Osteocyte (in vitro differentiated cells): ENCODE data around the gene UBE3D. TPM values are rescaled to one million over a fixed set of nuclear protein-coding genes. Genes with fewer than 3 reads are reported as not detected.

ENCODE experiments used
- DNase-seq: peaks from one replicate; pipeline ENCODE4 v3.0.0; 2021; ENCODE audit warnings: mixed read lengths; ENCODE audit not compliant: unreplicated experiment; ENCODE audit errors: extremely low spot score
- H3K27ac Mint-ChIP-seq: one replicate; pipeline ENCODE4 v1.8.0; 2021; ENCODE audit warnings: mild to moderate bottlenecking, mixed read lengths; ENCODE audit not compliant: unreplicated experiment
- H3K27me3 Mint-ChIP-seq: one replicate; pipeline ENCODE4 v1.8.0; 2021; ENCODE audit warnings: mixed read lengths; ENCODE audit not compliant: unreplicated experiment
- H3K36me3 Mint-ChIP-seq: one replicate; pipeline ENCODE4 v1.8.0; 2021; ENCODE audit warnings: mixed read lengths; ENCODE audit not compliant: unreplicated experiment
- H3K4me1 Mint-ChIP-seq: one replicate; pipeline ENCODE4 v1.8.0; 2021; ENCODE audit warnings: mixed read lengths; ENCODE audit not compliant: unreplicated experiment
- H3K4me3 Mint-ChIP-seq: one replicate; pipeline ENCODE4 v1.8.0; 2021; ENCODE audit warnings: mild to moderate bottlenecking, moderate library complexity, mixed read lengths; ENCODE audit not compliant: unreplicated experiment
- H3K9me3 Mint-ChIP-seq: one replicate; pipeline ENCODE4 v1.8.0; 2021; ENCODE audit warnings: mixed read lengths; ENCODE audit not compliant: unreplicated experiment
- total RNA-seq: library from RNA; stranded (reverse); gene quantifications from 2 replicates; pipeline ENCODE4 v1.2.1, GENCODE V29; 2021
- TF ChIP-seq, protein P1 (sequence below): fragments of 200-600 bp; sonication (generic); IDR thresholded peaks from 2 replicates; pipeline ENCODE4 v1.5.0; 2021; ENCODE audit warnings: antibody characterized with exemption, mild to moderate bottlenecking, moderate library complexity

UBE3D gene
- total RNA-seq, 1 donor from 2014 or later: 4.8 TPM

DNA sequence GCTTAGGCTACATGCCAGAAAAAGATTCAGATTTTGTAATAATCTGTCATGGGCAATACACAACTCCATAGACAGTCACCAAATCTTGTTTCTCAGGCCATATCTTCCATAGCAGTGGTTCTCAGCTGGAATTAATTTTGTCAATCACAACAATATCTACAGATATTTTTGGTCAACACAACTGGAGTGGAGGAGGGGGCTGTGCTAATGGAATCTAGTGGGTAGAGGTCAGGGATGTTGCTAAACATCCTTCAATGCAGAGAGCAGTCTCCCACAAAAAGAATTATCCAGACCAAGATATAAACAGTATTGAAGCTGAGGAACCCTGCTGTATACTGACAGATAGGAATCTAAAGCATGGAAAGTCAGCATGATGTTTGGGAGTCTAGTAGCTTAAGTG lies 174.6 kb downstream of the UBE3D start:
- H3K27ac Mint-ChIP-seq: peak overlapping the region; percentile 53
- H3K27me3 Mint-ChIP-seq: no peaks in the 10 kb centered on the region
- H3K4me3 Mint-ChIP-seq: no peak overlapping the region
- TF ChIP-seq, protein P1, sequence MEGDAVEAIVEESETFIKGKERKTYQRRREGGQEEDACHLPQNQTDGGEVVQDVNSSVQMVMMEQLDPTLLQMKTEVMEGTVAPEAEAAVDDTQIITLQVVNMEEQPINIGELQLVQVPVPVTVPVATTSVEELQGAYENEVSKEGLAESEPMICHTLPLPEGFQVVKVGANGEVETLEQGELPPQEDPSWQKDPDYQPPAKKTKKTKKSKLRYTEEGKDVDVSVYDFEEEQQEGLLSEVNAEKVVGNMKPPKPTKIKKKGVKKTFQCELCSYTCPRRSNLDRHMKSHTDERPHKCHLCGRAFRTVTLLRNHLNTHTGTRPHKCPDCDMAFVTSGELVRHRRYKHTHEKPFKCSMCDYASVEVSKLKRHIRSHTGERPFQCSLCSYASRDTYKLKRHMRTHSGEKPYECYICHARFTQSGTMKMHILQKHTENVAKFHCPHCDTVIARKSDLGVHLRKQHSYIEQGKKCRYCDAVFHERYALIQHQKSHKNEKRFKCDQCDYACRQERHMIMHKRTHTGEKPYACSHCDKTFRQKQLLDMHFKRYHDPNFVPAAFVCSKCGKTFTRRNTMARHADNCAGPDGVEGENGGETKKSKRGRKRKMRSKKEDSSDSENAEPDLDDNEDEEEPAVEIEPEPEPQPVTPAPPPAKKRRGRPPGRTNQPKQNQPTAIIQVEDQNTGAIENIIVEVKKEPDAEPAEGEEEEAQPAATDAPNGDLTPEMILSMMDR: no peak
- no peaks in the 10 kb centered on the region for H3K36me3 Mint-ChIP-seq
- H3K4me1 Mint-ChIP-seq: peaks cover 9% of the 10 kb centered on the region
- H3K9me3 Mint-ChIP-seq: no peaks in the 10 kb centered on the region
- DNase-seq: no peak

DNA sequence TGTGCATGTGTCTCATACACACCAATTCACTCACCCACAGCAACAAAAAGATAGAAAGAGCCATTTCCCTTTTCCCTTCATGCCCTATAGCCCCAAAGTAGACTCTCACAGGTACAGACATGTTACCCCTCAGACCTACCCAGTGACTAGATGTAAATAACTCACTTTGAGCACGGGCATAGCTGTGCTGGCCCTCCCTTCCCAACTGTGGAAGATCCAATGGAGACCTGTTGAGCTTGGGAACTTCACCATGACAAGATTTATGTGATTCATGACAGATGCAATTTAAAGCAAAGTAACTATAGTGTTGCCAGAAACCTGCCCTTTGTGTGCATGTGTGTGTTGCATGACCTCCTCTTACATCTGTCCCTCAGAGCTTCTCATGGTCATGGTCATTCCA lies 175.4 kb downstream of the UBE3D start:
- H3K27me3 Mint-ChIP-seq: no peaks in the 10 kb centered on the region
- H3K9me3 Mint-ChIP-seq: no peaks in the 10 kb centered on the region
- TF ChIP-seq, protein P1: no peak
- no peak overlapping the region for H3K27ac Mint-ChIP-seq
- H3K4me1 Mint-ChIP-seq: peaks cover 9% of the 10 kb centered on the region
- H3K4me3 Mint-ChIP-seq: no peak overlapping the region
- DNase-seq: no peak
- H3K36me3 Mint-ChIP-seq: no peaks in the 10 kb centered on the region

DNA sequence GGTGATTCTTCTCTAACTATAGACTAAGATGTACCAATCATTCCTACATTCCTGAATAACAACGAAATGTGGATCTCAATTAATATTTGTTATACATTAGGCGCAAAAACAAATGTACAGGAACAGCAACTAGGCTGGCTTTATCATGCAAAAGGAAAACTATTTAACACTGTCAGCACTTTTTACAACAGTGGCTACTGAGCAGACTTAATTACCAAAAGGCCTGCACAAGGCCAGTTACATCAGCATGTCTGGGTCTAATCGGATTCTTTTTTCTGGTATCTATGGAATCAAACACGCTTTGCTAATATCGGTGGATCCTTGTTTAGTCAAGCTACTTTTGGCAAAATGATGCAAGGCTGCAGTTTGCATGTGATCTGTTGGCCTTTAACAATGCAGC lies 176.5 kb downstream of the UBE3D start:
- no peak overlapping the region for H3K27ac Mint-ChIP-seq
- H3K4me3 Mint-ChIP-seq: no peak overlapping the region
- DNase-seq: no peak
- no peaks in the 10 kb centered on the region for H3K36me3 Mint-ChIP-seq
- TF ChIP-seq, protein P1: no peak
- H3K4me1 Mint-ChIP-seq: peaks cover 9% of the 10 kb centered on the region
- H3K9me3 Mint-ChIP-seq: no peaks in the 10 kb centered on the region
- no peaks in the 10 kb centered on the region for H3K27me3 Mint-ChIP-seq

DNA sequence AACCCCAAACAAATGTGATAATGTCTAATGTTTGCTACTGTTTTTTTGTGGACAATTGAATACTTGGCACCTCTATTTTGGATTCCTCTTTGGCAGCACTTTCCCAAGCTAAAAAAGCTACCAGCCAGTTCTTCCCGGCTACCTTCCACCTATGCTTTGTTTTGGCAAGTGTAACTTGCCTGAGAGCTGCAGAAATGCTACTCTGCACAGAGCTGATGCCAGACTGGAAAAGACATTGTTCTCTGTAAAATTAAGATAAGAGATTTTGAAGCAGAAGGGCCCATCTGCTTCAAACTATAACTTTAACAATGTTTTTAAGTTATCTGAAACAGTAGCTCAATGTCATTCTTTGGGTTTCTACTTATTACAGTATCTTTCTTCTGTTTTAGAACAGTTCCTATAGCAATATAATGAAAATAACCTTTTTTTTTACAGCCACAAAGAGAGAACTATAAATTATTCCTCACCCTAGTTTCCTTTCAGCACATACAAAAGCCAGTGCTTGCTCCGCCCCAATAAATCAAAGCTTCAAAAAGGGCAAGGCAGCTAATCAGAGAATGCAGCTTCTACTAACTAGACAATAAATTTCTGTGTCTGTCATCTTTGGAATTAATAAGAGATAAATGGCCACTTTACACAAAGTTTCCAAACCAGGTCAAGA lies 183.1 kb downstream of the UBE3D start:
- Mint-ChIP-seq H3K27ac (no peak overlapping the region), H3K4me3 (no peak overlapping the region), H3K4me1 (peaks cover 21% of the 10 kb centered on the region), H3K36me3 (no peaks in the 10 kb centered on the region), H3K9me3 (no peaks in the 10 kb centered on the region), H3K27me3 (no peaks in the 10 kb centered on the region)
- TF ChIP-seq, protein P1: no peak
- DNase-seq: no peak

DNA sequence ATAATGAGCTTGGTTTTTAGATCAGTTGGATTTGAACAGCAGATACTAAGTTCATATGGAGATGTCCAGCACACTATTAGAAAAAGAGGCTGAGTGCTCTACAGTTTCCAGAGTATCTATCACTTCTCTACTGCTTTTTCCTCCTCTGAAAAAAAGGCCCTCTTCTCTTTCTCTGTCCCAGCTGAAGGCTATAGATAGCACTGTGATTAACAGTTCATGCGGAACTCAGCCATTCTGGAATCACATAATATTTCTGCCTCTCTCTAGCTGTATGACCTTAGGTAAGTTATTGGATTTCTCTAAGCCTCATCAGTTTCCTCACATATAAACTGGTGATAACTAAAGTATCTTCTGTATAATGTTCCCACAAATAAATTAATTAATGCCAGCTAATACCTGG lies 184.1 kb downstream of the UBE3D start:
- Mint-ChIP-seq H3K4me1 (peaks cover 30% of the 10 kb centered on the region), H3K27me3 (no peaks in the 10 kb centered on the region), H3K27ac (no peak overlapping the region), H3K36me3 (no peaks in the 10 kb centered on the region), H3K4me3 (no peak overlapping the region), H3K9me3 (no peaks in the 10 kb centered on the region)
- DNase-seq: no peak
- TF ChIP-seq, protein P1: no peak
